Gastrocnemius medialis (tissue), 4 donors: ENCODE results near the gene GALM.

ENCODE experiments used
- POLR2A ChIP-seq, 2 donors: fragments of 450-650 bp; IDR thresholded peaks; one replicate each; pipeline ENCODE4 v1.6.1; 2017; ENCODE audit warnings: antibody characterized with exemption in 2 of 2, mild to moderate bottlenecking in 2 of 2, moderate library complexity in 2 of 2
- TF ChIP-seq, protein P1 (sequence below), 5 experiments: fragments of 450-650 bp in 3 of 5; fragments of 200-600 bp in 2 of 5; sonication (generic) in 2 of 5; IDR thresholded peaks in 4 of 5; conservative IDR thresholded peaks in 1 of 5; 1 replicate in 4 of 5; 2 replicates in 1 of 5; pipeline ENCODE4 v1.5.1; 2016 to 2019; ENCODE audit warnings: antibody characterized with exemption in 5 of 5, mild to moderate bottlenecking in 3 of 5, moderate library complexity in 3 of 5

DNA sequence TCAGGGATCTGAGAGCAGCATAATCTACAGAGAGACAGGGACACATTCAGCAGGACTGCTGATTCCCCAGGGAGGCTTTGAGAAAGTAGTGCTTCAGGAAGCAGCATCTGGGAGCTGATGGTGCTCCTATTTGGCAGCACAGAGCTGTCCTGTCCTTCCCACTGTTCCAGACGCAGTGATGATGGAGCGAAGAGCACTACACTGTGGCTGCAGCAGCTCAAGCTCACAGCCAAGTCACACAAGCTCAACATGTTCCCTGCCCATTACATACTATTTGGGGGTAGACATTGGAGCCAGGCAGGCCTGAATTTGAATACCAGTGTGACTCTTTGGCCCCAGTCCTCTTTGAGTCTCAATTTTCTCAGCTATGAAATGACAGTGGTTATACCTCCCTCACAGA is 15.2 kb upstream of the GALM start:
- TF ChIP-seq, protein P1, sequence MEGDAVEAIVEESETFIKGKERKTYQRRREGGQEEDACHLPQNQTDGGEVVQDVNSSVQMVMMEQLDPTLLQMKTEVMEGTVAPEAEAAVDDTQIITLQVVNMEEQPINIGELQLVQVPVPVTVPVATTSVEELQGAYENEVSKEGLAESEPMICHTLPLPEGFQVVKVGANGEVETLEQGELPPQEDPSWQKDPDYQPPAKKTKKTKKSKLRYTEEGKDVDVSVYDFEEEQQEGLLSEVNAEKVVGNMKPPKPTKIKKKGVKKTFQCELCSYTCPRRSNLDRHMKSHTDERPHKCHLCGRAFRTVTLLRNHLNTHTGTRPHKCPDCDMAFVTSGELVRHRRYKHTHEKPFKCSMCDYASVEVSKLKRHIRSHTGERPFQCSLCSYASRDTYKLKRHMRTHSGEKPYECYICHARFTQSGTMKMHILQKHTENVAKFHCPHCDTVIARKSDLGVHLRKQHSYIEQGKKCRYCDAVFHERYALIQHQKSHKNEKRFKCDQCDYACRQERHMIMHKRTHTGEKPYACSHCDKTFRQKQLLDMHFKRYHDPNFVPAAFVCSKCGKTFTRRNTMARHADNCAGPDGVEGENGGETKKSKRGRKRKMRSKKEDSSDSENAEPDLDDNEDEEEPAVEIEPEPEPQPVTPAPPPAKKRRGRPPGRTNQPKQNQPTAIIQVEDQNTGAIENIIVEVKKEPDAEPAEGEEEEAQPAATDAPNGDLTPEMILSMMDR (IDR thresholded peaks at IDR 0.05 in 4 of 5, conservative IDR thresholded peaks at IDR 0.05 in 1 of 5): no peak
- no peak for TF ChIP-seq POLR2A (IDR thresholded peaks at IDR 0.05)
